Fibroblast of skin of left biceps (primary cell): Measurements from ENCODE around the gene WDR74.
A peak's percentile ranks its signal among the peaks of the same experiment; 100 is the strongest.
"Not testable (repeated sequence)": the region's sequence is repeated elsewhere in the genome, so short reads cannot be mapped to it uniquely, and the experiment has no call there.

Source experiments
- DNase-seq, 2 experiments: peaks; one replicate each; pipeline ENCODE4 v3.0.0-alpha.2; 2013; ENCODE audit warnings: low read depth in 2 of 2

Gene WDR74

GRCh38 chr11:62839050-62839945 is at the start of gene WDR74:
Gene WDR74 (minus strand): TSS chr11:62839590. CDS start chr11:62839570, 20 bp downstream.
- peak; percentile 67 to 73 for DNase-seq

DNA sequence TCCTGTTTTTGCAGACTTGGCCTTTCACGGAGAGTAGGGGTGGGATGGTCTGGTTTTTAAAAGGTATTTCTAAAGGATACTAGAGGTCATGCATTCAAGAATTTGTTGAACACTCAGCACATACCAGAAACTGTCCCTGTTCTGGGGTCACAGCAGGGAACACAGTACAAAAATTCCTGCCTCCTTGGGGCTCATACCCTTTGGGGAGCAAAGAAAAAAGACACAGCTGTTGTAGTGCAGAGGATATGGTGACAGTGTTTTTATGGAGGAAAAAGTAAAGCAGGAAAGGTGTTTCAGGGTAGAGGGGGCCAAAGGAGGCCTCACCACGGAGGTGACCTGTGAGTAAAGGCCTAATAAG is 49.7 kb upstream of the WDR74 start:
- DNase-seq = no peak

DNA sequence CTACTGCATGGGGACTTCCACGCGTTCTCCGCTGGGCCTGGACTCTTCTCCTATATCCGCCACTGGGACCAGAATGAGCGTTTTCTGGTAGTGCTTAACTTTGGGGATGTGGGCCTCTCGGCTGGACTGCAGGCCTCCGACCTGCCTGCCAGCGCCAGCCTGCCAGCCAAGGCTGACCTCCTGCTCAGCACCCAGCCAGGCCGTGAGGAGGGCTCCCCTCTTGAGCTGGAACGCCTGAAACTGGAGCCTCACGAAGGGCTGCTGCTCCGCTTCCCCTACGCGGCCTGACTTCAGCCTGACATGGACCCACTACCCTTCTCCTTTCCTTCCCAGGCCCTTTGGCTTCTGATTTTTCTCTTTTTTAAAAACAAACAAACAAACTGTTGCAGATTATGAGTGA is 49.0 kb upstream of the WDR74 start:
- DNase-seq = no peak

DNA sequence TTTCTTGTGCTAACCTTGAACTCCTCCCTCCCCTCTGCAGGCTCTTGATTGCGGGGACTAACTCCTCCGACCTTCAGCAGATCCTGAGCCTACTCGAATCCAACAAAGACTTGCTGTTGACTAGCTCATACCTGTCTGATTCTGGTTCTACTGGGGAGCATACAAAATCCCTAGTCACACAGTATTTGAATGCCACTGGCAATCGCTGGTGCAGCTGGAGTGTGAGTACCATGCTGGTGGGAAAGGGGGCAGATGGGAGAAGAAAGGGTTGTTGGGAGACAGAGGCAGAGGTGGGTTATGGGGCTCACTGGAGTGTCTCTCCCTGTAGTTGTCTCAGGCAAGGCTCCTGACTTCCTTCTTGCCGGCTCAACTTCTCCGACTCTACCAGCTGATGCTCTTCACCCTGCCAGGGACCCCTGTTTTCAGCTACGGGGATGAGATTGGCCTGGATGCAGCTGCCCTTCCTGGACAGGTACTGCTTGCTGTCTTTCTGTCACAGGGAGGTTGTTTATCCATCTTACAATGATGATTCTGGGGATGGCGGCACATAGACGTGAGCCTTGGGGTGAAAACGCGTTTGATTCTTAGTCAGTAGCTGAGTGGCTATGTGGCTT is 45.9 kb upstream of the WDR74 start:
- DNase-seq = no peak

DNA sequence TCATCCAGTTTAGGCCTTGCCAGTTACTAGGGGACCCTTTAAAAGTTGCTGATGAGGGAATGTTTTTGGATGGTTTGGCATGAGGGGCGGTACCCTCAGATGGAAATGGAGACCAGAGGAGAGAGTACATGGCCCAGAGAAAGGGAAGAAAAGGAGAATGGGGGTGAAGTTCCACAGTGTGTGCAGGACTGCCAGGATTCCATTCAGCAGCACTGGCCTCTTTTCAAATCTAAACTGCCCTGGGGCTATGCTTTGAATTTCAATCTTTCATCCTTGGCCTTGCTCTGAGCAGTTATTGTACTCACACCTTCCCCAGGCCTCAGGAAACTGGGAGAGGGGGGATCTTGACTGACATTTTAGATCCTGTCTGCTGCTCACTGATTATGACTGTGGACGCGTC is 44.3 kb upstream of the WDR74 start:
- no peak for DNase-seq

- no peak for DNase-seq
Measured at GRCh38 chr11:62882788-62883501, 43.6 kb upstream of the WDR74 start.

- DNase-seq = no peak
Measured at GRCh38 chr11:62882431-62882749, 43.0 kb upstream of the WDR74 start.

DNA sequence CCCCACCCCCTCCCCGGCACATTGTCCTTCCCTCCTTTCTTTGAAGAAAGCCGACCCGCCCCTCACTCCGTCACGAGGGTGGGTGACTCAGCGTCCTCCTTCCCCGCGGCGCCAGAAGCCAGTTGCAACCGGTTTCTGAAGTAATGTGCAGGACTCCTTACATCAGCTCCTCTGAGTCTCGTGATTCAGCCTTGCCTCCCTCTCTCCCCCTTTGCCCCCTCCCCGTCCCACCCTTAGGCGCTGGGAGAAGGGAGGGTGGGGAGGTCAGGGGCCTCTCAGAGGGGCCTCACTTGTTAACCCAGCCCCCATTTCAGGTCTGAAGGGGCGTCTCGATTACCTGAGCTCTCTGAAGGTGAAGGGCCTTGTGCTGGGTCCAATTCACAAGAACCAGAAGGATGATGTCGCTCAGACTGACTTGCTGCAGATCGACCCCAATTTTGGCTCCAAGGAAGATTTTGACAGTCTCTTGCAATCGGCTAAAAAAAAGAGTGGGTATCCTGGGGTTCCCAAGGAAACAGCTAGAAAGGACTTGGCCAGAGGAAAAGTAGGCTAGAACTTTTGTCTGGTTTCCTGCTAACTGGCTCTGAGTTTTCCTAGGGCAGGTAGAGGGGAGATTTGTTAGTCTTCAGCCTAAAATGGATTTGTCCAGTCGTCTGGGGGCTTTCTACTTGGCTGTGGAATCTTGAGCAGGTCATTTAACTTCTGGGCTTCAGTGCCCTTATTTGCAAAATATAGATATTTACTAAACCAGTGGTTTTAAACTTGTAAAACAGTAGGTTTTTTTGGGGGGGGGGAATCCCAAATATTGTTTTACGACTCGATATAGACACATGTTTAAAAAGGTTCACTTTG is 42.4 kb upstream of the WDR74 start:
- peak; percentile 96 for DNase-seq

- peak; percentile 66 to 68 for DNase-seq
Measured at GRCh38 chr11:62880803-62881578, 41.6 kb upstream of the WDR74 start, which contains the start of gene SLC3A2. Gene SLC3A2 (plus strand): TSS chr11:62880896. CDS start chr11:62881024, 128 bp downstream.

GRCh38 chr11:62880231-62880802 is 40.9 kb upstream of the WDR74 start:
- no peak for DNase-seq

DNA sequence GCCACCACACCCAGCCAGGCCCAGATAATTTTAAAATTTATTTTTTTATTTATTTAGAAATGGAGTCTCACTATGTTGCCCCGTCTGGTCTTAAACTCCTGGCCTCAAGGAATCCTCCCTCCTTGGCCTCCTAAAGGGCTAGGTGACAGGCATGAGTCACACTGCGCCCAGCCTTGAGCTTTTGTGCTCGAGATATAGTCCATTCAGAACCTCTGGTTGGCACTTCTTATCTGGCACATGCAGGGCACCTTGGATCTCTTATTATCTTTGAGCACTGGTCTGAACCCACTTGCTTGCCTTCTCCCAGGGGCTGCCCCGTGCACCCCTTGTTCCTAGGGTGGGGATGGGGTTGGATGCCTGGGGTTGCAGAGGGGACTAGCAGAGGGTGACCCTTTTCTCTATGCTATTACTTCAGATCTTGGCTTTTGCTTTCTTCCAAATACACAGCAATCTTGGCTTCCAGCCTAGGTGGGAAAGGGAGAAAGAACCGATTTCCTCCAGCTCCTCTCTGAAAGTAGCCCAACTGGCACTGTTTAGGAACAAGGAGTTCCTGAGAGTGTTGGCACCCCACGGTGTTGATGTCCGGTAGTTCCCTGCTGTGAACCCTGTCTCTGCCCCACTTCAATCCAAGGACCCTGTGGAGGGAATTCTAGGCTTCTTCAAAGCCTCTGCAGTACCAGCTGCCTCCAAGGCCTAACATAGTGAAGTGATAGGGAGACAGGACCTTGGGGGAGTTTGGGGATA is 40.0 kb upstream of the WDR74 start:
- DNase-seq = no peak

DNA sequence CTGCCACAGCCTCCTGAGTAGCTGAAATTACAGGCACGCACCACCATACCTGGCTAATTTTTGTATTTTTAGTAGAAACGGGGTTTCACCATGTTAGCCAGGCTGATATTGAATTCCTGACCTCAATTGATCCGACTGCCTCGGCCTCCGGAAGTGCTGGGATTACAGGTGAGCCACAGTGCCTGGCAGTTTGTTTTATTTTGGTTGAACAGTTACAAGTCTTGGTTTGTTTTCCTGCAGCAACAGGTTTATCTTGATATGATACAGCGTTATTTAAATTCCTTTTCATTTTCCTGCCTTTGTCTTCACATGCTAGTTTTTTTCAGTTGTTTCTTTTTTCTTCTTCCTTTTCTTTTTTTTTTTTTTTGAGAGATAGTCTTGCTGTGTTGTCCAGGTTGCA is 37.3 kb upstream of the WDR74 start:
- no peak for DNase-seq

DNA sequence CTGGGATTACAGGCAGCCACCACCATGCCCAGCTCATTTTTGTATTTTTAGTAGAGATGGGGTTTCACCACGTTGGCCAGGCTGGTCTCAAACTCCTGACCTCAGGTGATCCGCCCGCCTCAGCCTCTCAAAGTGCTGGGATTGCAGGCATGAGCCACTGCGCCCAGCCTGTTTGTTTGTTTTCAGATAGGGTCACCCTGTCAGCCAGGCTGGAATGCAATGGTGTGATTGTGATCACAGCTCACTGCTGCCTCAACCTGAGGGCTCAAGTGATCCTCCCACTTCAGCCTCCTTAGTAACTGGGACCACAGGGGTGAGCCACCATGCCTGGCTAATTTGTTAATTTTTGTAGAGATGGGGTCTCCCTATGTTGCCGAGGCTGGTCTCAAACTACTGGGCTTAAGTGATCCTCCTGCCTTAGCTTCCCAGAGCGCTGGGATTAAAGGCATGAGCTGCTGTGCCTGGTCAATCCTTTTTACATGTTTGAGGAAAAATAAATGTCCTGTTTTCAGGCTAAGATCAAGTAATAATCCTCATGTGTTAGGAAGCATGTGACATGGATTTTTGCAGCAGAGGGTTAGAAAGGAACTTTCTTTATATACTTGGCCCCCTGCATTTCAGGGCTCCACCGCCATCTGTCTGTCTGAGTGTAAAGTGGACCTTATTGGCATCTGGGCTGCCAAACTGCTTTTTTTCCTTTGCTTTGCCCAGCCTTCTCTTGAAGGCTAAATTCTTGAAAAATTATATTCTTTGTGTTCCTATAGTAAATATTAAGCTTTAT is 36.5 kb upstream of the WDR74 start:
- DNase-seq = no peak

DNA sequence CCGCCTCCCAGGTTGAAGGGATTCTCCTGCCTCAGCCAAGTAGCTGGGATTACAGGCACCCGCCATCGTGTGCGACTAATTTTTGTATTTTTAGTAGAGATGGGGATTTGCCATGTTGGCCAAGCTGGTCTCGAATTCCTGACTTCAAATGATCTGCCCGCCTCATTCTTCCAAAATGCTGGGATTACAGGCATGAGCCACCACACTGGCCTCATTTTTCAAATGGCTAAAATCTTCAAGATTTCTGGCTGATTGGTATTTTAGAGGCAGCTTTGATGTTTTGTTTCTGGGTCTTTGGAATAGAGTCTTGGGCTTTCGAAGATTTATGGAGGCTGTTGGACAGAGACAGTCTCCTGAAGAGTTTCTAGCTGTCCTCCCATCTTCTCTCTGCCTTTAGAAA is 35.5 kb upstream of the WDR74 start:
- DNase-seq = no peak

- DNase-seq = no peak
Measured at GRCh38 chr11:62865635-62866034, 26.2 kb upstream of the WDR74 start.

- DNase-seq = no peak
Measured at GRCh38 chr11:62863687-62864335, 24.4 kb upstream of the WDR74 start.

- not testable (repeated sequence) for DNase-seq
Measured at GRCh38 chr11:62861564-62862192, 22.3 kb upstream of the WDR74 start.
